Fibroblast of lung (primary cell): Measurements from ENCODE around the gene ABCG4.

Source experiments
- CTCF ChIP-seq, 2 donors: IDR thresholded peaks in 1 of 2; conservative IDR thresholded peaks in 1 of 2; 1 replicate in 1 of 2; 2 replicates in 1 of 2; pipeline ENCODE4 v1.5.1; 2011 to 2012; ENCODE audit warnings: low read length in 2 of 2, control low read depth in 1 of 2, inconsistent platforms in 1 of 2, low read depth in 1 of 2, mild to moderate bottlenecking in 1 of 2
- EZH2 ChIP-seq: IDR thresholded peaks from 2 replicates; pipeline ENCODE4 v1.5.1; 2012; ENCODE audit warnings: low read length, control low read depth, mild to moderate bottlenecking; ENCODE audit errors: missing control alignments

- TF ChIP-seq CTCF (conservative IDR thresholded peaks at IDR 0.05 in 1 of 2, IDR thresholded peaks at IDR 0.05 in 1 of 2; ENCODE audit: low read depth in 1 of 2, low read length in 2 of 2) (no peak), EZH2 (no peak)
These were observed 50.1 kb downstream of the ABCG4 start for GRCh38 chr11:119198925-119199324.
